ENCODE results near the gene PTPRZ1.

DNA sequence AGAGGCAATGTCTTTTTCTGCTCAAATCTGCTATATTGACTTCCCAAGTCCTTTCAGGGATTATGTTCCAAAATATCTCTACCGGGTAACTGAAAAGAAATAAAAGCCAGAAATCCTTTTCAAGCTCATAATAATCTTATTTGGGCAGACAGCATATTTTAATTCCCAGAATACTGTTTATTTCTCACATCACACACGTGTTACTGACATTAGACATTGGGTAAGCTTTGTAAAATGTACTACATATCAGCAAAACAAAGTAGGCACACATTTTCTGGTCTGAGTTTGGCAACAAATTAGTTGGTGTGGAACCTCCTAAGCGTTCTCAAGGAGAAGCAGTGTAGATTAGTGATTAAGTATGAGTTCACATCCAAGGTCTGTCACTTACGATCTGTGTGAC lies 10.4 kb upstream of the PTPRZ1 start:
- TF ChIP-seq FOSL2 (CRISPR knock-in tag; IDR thresholded peaks at IDR 0.05): no peak
- no peak for TF ChIP-seq GABPA (IDR thresholded peaks at IDR 0.05; ENCODE audit: low read depth, low read length)
- TF ChIP-seq GABPA (CRISPR knock-in tag; IDR thresholded peaks at IDR 0.05; ENCODE audit: low read depth): no peak
- TF ChIP-seq RFX5 (IDR thresholded peaks at IDR 0.05; ENCODE audit: low read depth, low read length): no peak
- no peak for TF ChIP-seq HNRNPK (IDR thresholded peaks at IDR 0.05; ENCODE audit: low read depth, low read length, poor library complexity, severe bottlenecking)
- TF ChIP-seq SIN3A (IDR thresholded peaks at IDR 0.05; ENCODE audit: borderline replicate concordance, low read depth, low read length): no peak
